ENCODE results near the gene TPPP.
A peak's percentile ranks its signal among the peaks of the same experiment; 100 is the strongest.
"Not testable (repeated sequence)": the region's sequence is repeated elsewhere in the genome, so short reads cannot be mapped to it uniquely, and the experiment has no call there.

The TPPP gene

DNA sequence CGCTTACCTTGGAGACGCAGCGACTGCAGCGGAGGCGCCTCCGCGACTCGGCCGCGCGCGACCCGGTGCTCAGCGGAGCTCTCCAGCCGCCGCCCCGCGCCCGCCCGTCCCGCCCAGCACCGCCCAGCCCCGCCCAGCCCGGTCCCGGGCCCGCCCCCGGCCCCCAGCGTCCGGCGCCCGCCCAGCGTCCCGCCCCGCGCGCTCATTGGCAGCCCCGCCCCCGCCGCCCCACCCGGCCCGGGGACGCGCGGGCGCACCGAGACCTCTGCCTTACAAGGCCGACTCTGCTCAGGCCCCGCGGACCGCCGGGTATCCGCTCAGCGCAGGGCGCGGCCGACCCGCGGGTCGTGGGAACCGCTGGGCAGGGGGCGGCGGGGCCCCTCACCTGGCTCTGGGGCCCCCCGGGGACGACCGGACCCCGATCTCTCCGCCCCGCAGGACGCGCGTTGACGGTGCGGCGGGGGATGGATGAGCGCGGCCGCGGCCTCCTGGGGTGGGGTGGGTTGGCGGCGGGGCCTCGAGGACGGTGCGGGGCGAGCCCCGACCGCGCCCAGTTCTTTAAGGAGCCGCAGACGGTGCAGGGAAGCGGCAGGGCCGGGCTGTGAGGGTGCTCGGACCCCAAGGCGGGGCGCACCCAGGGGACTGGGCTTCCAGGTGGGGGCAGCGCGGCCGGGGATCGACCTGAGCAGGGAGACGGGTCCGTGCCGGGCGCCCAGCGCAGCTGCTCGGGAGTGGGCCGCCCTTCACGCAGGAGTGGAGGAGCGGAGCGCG is at the start of gene TPPP:
TPPP (minus strand) TSS at position 82 of the 771 bp plus-strand sequence. CDS start 15,292 bp downstream, outside the sequence.
- DNase-seq, result peak; percentile 76 to 88

DNA sequence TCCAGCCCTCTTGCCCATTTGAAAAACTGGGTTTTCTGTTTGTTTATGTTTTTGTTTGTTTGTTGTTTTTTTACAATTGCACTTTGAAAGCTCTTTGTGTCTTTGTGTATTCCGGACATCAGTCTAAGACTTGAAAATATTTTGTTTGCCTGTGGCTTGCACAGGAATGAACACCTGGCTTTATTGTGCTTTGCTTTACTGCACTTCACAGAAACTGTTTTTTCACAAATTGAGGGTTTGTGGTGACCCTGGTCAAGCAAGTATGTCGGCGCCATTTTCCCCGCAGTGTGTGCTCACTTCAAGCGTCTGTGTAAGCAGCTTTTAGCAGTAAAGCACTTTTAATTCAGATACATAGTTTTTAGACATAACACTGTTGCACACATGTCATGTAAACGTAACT is 49.1 kb upstream of the TPPP start:
- not testable (repeated sequence) for DNase-seq

DNA sequence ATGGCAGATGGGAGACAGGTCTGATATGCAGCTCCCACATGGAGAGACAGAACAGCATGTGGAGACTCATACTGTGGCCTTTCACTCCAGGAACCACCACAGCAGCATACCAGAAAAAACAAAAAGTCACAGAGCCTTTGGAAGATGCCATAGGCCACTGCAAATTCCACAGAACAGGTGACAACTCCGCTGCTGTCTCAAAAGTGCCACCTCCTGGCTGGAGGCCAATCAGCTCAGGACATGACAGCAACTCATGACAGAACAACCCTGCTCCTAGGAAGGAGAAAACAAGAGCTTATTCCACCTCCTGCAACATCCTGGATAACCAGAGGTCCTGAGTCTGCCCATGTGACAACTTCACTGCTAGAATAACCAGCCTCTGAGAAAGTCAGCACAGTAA is 41.0 kb upstream of the TPPP start:
- not testable (repeated sequence) for DNase-seq

DNA sequence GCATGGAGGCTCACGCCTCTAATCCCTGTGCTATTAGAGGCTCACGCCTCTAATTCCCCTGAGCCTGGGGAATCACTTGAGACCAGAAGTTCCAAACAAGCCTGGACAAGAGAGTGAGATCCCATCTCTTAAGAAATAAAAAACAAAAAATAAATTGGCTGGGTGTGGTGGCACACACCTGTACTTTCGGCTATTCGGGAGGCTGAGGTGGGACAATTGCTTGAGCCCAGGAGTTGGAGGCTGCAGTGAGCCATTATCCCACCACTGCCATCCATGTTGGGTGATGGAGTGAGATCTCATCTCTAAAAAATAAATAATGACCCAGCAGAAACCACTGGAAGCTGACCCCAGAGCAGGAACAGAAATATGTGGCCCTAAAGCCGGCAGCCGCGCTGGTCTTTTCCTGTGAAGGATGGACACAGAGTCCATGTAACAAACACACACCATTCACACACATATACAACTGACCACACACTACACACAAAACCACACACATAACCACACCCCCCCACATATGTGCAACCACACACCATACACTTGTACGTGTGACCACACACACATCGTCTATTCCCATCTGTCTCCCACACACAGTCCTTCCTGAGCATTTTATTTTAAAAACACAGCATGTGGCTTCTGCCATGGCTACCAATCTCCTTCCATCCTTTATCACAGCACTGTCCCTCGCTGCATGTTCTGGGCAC is 39.8 kb upstream of the TPPP start:
- not testable (repeated sequence) for DNase-seq

DNA sequence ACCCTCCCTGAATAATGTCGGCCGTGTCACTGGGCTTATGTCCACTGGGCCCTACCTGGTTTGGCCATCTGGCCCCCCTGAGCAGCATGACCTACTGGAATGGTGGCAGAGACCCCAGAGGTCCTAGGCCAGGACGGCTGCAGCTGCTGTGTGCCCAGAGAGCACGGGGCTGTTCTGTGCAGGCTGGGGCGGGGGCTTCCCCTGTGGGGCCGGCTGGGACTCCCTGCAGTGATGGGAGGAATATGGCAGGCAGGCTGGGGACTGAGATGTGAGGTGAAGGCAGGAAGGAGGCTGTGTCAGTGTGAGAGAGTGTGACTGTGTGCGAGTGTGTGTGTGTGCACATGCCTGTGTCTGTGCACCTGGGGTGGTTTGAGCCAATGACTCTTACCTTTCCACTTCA is 36.1 kb upstream of the TPPP start:
- DNase-seq, result not testable (repeated sequence)

DNA sequence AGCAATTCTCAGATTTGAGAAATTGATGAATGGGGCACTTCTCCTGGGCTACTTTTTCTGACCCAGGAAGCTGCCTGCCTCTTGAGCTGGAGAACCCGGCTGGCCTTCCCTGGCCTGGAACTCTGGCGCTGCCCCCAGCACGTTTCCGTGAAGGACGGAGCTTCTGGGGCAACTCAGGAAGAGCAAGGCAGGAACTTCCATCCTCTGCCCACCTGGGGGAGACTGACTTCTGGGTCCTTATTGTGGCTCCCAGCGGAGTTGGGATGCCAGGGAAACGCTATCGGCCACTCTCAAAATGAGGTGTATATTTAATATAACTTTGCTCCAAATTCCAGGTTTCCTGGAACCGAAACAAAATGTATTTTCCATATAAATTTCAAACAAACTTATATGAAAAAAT is 33.9 kb upstream of the TPPP start:
- not testable (repeated sequence) for DNase-seq

DNA sequence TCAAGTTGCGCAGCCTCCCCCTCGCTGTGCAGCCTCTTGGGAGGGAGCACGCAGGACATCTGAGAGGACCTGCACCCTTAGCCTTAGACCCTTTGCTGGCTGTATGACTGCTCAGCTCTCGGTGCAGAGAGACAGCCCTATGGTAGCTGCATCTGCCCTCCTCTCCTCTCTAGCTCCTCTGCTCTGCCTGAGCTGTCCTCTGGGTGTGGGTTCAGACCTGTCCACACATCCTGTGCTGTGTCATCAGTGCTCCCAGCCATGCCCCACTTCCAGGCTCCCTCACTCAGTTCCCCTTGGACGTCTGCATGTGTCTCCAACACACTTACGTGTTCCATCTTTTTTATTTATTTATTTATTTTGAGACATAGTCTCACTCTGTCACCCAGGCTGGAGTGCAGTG is 30.7 kb upstream of the TPPP start:
- DNase-seq, result not testable (repeated sequence)

DNA sequence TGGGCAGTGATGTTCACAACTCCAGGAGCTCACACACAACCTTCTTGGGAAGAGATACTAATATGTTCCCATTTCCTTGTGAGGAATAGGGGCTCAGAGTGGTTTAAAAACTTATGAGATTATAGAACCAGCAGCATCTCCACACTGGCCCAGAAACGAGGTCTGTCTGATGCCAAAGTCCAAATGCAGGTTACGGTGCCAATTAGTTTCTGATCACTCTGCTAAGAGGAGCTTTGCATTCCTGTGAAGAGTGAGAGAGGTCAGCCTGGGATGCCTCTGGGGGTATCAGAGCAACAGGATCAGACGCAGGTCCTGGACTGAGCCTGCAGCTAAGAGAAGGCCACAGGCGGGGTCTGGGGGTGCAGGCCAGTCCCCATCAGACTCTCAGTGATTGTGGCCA is 30.2 kb upstream of the TPPP start:
- not testable (repeated sequence) for DNase-seq

DNA sequence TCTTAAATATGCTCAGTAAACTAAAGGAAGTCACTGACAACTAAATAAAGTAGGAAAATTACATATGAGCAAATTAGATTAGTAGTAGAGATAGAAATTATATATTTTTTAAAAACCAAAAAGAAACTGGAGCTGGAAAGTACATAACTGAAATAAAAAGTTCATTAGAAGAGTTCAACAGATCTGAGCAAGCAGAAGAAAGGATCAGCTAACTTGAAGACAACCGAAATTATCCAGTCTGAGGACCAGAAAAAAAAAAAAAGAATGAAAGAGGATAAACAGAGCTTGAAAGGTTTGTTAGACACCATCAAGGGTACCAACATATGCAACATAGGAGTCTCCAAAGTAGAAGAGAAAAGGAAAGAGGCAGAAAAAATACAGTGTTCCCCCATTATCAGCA is 26.2 kb upstream of the TPPP start:
- DNase-seq, result not testable (repeated sequence)

DNA sequence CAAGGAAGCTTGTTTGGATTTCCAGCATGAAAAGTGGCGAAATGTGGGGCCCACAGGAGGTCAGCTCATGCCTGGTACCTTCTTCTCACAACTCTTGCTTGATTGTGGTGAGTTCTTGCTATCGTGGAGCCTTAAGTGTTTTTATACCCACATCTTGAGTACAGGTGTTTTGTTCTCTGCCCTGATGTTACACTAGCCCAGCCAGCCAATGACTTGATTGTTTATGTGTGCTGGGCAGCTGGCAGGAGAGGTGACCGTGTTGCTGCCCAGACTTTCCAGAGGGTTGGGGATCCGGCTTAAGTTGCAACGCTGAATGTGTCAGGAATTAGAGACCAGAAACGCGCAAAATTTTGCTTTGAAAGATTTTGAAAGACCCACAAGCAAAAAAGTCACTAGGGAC is 24.0 kb upstream of the TPPP start:
- no peak for DNase-seq

DNA sequence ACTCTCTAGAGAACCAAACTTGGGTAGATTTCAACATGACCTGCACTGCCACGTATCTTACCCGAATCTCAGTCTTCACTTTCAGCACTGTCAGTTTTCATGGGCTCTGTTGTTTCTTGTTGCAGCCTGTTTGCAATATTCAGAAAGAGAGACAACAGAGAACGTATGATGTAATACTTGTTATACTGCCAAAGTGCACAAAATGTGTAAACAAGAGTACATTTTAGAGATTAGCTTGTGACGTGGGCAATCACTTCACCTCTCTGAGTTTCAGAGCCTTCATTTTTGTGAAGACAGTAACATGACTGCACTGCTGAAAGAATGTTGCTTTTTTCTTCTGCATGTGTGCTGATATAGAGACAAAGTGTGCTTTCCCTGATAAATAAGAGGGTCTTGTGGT is 23.6 kb upstream of the TPPP start:
- not testable (repeated sequence) for DNase-seq

DNA sequence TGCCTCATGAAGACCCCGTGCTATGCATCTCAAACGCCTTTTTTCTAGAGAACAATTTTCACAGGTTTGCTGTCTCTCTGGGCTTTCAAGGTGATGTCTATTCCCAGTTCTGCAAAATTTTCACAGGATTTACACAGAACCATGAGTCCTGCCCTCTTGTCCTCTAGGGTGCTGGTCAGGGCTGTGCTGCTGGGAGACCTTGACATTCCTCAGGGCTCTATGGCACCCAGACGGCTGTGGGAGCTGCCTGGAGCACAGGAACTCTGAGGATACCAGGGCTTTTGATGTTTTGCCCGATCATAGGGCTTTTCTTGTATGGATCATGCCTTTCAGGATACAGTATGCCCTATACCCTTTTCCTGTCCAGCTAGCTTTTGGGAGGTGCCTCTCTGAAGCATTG is 22.5 kb upstream of the TPPP start:
- not testable (repeated sequence) for DNase-seq

DNA sequence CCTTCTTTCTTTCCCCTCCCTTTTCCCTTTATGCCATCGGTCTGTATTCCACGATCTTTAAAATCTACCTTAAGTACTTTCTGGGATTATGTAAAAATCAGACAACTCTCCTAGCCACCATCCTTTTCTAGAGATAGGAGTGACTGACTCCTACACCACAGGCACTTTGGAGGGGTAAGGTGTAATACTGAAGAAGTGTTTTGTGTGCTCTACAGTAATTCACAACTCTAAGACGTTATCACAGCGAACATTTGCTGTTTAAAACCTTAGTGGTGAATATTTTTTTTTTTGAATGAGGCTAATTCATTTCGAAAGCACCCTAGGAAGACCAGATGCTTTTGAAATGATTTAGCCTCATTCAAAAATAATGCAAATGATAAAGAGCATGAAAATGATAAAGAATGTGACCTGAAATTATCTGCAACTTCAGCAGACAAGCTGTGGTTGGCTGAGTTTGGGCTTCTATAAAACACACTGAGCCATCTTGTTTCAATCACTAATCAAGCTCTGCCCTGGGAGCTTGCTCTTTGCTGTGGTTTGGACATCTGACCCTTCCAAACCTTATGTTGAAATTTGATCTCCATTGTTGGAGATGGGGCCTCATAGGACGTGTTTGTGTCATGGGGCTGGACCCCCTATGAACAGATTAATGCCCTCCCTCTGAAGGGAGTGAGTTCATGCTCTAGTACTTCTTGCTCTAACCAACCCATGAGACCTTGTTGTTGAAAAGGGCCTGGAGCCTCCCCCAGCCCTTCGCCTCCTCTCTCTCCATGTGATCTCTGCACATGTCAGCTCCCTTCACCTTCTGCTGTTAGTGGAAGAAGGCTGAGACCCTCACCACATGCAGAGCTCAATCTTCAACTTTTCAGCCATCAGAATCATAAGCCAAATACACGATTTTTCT is 21.3 kb upstream of the TPPP start:
- DNase-seq, result not testable (repeated sequence)

DNA sequence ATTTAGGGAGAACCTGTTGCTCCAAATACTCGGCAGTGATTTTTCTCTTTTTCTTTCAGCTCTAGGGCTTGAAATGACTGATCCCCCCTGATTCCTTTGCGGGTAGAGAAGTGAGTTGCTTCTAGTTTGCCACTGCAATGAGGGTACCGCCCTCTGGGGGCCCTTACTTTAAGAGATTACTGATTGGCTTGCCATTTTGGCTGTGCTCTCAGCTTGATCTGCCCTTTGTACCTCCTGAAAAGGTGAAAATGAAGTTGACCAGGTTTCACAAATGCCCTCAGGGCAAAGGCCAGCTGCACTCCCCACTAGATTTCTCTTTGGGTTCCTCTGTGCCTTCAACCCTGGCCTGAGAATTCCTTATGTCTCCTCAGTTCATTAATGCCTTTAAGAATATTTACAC is 20.5 kb upstream of the TPPP start:
- DNase-seq, result not testable (repeated sequence)

DNA sequence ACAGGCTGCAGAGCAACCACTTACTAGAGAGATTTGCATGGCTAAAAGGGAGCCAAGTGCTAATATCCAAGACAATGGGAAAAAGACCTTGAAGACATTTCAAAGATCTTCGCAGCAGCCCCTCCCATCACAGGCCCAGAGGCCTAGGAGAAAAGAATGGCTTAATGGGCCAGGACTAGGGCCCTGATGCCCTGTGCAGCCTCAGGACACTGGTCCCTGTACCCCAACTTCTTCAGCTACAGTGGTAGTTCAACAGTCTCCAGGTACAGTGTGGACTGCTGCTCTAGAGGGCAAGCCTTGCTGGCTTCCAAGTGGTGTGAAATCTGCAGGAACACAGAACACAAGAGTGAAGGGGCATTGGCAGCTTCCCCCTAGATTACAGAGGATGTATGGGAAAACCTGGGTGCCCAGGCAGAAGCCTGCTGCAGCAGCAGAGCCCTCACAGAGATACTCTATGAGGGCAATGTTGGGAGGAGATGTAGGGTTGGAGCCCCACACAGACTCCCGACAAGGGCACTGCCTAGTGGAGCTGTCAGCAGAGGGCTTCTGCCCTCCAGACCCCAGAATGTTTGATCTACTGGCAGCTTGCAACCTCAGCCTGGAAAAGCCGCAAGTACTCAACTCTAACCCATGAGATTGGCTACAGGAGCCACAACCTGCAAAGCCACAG is 15.8 kb upstream of the TPPP start:
- not testable (repeated sequence) for DNase-seq

DNA sequence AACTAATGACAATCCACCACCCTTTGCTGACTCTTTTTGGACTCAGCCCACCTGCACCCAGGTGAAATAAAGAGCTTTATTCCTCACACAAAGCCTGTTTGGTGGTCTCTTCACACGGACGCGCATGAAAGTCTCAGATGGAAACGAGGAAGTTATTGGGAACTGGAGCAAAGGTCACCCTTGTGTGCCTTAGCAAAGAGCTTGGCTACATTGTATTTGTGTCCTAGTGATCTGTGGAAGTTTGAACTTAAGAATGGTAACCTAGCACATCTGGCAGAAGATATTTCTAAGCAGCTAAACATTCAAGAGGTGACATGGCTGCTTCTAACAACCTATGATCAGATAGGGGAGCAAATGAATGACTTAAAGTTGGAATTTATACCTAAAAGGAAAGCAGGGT is 15.2 kb upstream of the TPPP start:
- DNase-seq, result not testable (repeated sequence)

DNA sequence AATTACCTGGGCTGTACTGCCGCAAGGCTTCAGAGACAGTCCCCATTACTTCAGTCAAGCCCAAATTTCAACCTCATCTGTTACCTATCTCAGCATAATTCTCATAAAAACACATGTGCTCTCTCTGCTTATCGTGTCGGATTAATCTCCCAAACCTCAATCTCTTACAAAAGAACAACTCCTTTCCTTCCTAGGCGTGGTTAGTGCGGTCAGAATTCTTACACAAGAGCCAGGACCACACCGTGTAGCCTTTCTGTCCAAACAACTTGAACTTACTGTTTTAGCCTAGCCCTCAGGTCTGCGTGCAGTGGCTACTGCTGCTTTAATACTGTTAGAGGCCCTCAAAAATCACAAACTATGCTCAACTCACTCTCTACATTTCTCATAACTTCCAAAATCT is 13.0 kb upstream of the TPPP start:
- not testable (repeated sequence) for DNase-seq

DNA sequence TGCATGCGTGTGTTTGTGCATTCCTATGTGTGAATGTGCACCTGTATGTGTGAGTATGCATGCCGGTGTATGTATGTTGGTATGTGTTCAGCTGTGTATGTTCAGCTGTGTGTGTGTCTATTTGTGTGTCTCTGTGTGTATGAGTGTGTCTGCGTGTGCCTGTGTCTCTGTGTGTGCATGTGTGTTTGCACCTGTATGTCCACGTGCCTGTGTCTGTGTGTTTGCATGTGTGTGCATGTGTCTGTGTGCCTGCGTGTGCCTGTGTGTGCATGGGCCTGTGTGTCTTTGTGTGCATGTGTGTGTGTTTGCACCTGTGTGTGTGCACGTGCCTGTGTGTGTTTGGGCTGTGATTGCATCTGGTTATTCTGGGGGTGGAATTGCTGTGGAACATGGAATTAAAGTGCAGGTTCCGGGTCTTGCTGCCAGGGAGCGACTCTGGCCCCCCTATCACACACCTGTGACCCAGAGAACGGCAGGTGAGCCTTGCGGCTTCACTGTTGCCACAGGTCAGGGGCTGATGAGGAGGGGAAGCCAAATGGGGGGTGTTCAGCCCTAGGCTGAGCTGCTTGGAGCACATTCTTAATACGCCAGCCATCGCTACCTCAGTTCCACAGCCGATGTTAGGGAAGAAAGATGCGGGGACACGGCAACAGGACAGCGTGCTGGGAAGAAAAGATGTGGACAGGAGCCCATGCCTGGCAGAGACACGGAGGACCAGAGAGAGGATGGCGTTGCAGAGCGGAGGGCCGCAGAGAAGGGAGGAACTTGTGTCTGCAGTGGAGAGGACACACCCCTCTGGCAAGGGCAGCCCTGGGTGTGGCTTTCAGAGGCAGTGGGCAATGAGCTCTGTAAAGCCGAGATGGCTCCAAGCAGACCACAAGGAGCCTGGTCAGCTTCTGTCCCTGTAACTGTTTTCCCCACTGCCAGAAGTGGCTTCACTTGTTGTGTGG is 3.9 kb upstream of the TPPP start:
- not testable (repeated sequence) for DNase-seq

DNA sequence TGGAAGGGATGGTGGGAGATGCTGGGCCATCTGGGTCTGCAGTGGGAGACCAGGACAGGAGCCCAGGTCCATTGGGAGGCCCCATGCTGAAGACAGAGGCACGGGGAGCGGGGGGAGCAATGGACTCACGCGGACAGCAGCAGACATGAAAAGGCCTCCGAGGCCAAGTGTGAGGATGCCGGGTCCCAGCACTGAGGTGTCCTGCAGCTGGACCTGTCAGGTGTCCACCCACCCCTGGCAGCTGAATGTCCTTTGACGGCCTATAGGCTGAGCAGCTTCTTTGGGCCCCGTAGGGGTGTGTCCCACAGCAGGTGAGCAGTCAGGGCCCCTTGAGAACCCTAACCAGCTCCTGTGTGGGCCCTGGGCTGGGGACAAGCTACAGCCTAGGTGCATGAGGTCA is 3.0 kb upstream of the TPPP start:
- DNase-seq, result not testable (repeated sequence)

DNA sequence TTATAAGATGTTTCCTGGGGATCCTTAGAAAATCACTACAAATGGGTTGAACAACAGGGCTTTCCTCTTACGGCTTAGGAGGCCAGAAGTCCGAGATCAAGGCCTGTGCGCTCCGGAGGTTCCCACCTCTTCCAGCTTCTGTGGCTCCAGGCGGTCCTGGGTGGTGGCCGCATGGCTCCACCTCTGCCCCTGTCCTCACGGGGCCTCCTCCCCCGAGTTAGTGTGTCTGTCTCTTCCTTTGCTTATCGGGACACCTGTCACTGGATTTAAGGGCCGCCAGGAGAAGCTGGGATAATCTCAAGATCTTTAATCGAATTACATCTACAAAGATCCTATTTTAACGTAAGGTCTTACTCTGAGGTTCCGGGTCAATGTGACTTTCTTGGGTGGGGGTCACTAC is 2.3 kb upstream of the TPPP start:
- DNase-seq, result not testable (repeated sequence)

DNA sequence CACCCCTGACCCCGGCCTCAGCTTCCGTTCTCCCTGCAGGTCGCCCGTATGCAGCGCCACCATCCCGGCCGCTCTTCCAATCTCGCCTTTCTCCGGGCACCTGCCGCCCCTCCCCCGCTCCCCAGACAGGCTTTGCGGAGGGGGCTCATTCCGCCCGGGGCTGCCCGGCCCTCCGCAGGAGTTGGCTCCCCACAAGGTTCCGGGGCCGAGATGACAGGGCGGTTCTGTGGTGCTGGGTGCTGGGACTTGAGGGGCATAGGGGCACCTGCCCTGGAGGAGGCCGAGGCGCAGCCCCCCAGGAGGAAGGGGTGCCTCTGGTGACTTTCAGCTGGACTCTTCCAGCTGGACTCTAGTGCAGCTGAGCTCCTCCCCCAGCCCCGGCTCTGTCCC is 885 bp upstream of the TPPP start:
- not testable (repeated sequence) for DNase-seq
